ENCODE results near the gene ROR2.

ROR2 gene

DNA sequence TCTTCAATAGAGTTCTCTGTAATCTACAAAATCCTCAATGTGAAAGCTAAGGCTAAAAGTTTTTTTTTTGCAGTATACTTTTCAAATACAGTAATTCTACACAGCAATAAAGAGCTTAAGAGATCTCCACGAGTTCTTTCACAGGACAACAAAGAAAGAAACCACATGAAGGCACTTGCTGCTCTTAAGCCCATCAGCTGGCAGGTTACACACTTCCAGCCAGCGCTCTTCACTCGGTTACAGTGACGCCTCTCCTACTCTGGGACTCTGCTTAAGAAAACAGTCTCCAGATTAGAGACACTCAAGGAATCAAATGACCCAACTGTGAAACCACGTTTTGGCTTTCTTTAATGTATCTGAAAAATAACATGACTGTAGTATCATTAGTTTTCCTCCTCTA, 85.0 kb downstream of the ROR2 start:
- DNase-seq = no peak

DNA sequence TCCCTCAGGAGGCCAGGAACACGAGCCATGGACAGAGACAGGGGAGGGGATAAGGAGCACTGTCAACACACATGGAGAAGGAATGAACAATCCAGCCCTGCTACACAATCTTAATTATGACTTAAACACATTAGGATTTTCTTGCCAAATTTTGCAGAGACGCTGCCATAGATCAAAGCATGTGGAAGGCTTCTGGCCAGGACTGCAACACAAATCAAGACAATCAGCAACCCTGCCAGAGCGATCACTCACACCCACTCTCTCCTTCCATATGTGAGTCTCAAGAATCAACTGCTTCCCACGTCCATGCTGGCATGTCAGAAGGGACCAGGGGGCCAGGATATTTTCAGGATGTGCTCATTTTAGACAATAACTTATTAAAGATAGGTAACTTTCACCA, 85.6 kb downstream of the ROR2 start:
- DNase-seq = no peak

DNA sequence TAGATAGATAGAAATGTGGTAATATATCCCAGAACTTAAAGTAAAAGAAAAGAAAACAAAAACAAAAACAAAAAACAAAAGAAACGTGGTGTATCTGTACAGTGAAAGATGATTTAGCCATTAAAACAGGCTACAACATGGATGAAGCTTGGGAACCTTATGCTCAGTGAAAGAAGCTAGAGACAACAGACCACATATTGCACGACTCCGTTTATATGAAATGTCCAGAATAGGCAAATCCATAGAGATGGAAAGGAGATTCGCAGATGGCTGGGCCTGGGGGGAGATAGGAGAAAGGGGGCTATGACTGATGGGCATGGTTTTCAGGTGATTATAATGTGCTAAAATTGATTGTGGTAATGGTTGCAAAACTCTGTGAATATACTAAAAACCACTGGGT, 86.6 kb downstream of the ROR2 start:
- no peak for DNase-seq

DNA sequence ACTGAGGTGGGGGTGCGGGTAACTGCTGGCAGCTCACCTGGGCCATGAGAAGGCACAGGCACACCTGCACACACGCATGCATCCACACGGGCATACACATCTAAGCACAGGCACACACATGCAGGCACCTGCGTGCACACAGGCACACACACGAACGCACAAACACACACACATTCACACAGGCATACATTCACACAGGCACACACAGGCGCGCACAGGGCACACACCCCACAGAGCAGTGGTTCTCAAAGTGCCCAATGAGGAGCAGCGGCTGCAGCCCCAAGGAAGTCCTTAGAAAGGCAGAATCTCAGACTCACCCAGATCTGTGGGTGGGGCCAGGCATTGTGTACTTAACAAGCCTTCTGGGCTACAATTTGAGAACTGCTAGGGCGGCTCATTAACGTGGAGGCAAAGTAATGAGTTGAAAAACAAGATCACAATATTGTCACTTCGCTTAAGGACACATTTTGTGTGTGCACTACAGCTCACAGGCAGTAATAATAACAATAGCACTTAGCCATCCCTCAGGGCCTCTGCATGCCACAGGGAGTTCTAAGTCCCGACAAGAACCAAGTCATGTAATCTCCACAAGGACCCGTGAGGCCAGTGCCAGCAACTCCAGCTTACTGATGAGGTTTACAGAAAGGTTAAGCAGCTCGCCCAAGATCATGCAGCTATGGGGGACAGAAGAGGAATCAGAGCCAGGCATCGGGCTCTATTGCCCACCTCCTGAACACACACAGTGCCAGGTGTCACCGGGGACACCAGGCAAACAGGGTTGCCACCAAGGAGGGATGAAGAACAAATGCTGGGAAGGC, 91.6 kb downstream of the ROR2 start:
- no peak for DNase-seq

DNA sequence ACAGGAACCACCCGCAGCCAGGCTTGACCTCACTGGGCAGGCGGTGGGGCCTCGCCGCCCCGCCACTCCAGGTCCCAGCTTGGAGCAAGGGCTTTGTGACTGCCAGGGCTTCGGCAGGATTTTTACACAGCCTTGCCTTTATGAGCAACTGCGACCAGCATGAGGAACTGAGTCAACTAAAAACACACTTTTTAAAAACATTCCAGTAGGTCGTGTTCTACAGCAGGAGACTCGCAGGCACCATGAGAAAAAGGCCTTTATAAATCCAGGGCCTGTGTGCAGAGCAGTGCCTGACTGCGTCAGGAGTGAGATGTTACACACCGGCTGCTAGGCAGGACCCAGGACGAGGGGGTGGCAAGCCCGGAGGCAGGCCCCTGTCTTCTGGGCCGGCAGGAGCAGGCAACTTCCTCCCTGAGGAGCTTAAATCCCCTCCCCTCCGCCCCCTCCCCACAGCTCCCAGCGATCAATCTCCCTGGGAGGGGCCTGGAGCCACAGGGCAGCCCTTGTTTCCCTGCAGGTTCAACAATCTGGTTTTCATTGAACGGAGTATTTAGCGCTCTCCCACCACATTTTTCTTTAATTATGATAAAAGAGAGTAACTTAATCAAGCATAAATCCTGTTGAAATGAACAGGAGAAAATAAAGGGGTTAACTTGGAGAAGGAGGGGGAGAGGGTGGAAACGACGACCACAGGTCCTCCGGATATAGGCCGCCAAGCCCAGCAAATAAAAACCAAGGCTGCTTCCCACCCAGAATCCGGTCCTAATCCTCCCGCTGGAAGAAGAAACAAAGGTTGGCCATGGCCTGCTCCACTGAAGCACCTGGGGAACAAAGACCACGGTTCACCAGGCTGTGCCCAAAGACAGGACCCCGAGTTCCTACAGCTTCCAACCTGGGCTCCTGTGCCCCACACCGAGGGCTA, 92.5 kb downstream of the ROR2 start:
- DNase-seq = no peak

DNA sequence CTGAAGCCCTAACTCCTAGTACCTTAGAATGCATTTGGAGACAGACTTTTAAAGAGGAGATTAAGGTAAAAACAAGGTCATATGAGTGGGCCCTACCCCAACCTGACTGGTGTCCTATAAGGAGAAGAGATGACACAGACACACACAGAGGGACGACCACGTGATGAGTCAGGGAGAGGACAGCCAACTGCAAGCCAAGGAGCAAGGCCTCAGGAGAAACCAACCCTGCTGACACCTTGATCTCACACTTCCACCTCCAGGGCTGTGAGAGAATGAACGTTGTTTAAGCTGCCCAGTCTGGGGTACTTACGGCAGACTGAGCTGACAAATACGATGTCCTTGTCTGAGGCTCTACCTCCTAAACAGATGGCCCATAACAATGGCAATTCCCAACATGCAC, 93.6 kb downstream of the ROR2 start:
- DNase-seq = peak; percentile 8

DNA sequence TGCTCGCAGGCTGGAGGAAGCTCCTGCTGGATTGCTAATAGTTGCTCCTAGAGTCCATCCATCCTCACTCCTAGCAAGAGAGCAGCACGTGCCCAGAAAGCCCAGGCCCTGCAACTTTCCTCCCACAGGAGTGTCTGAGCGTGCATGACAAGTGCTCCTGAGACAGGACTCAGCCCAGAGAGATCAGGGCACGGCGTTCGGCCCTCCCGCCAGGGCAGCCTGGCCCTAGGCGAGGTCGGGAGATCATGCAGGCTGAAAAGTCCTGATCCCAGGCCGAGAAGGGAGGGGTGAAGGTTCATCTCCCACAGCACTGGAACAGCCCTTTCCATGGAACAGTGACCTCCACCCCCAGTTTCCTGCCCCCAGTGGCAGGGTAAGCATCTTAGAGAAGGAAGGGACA, 94.8 kb downstream of the ROR2 start:
- no peak for DNase-seq

DNA sequence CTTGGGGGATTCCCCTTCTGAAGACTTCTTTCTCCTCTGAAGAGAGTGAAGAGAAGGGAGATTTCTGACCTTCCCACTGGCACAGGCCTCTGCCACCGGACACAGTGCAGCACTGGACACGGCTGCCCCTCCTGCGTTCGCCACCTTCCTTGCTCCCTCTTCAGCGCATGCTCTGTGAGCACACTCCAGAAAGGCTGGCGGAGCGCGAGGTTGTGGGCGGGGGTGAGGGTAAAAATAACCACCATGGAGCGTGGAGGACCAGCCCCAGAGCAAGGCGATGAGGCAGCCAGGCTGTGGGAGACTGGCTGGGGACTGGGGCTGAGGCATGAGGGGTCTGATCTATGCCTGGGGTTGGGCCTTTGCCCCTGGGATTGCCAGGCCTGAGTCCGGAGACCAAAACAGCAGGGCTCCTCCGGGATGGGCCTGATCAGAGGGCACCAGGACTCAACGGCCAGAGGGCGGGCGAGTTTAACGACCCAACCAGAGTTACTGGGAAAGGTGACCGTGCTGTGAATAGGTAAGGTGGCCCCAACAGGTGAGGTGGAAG, 97.2 kb downstream of the ROR2 start:
- no peak for DNase-seq

DNA sequence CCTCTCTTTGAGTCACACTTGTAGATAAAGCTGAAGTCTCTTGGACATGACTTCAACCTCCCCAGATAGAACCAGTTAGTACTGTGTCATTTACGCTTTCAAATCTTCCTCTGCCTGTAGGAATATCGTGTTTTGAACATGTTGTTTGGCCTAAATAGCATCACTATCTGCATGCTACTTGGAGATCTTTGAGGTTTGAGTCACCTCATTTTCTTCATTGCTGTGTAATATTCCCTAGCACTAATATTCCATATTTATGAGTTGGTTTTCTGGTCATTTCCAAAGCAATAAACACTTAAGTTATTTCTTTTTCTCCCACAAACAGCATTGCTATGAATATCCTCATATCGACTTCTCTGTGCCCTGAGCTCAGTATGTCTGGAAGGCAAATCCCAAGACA, 100.3 kb downstream of the ROR2 start:
- no peak for DNase-seq

DNA sequence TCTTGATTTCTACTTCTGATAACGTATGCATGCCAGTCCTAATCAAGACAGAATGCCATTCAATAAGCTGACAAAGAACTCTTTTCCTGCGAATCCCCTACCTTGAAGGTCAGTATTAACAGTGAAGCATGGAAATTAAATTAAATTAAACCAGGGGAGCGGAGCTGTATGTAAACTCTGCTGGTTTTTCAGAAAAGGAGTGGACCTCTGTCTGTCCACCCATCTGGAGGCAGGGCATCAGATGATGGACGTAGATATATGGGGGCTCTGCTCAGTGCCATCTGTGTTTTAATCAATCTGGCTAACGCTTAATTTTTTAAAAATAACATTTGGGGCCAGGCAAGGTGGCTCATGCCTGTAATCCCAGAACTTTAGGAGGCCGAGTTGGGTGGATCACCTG, 101.9 kb downstream of the ROR2 start:
- DNase-seq = no peak

DNA sequence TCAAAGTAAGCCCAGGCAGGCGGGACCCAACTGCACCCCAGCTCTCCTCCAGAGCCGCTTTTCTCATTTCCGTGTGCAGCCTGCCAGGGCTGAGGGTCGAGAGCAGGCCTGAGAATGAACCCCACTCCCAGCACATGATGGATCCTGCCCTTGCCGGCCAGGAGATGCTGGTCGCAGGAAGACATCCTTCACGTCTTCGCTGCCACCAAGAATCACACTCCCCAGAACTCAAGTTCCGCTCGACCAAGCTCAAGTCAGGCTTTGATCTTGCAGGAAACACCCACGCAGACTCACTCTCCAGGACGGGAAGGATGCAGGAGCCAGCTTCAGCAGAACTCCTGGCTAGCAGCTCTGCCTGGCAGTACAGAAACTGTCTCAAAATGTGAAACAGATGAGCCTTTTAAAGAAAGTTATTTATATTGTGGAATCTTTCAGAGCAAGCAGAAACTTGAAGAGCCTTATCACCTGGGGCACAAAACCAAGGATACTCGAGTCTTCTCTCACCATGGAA, 102.4 kb downstream of the ROR2 start:
- peak; percentile 18 for DNase-seq

DNA sequence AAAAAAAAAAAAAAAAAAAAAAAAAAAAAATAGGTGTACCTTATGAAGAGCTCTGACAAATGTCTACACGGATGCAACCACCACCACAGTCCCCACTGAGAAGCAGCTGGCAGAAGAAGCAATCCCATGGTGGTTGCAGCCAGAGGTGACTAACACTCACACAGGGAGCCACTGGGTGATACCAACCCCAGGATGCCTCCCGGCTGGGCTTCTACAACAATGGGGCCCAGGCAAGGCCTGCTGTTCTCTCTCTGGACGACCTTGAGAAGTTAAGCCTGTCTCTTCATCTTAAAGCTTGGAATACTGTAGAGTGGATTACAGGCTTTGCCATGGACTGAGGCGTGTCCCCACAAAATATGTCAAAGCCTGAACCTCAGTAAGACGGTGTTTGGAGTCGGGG, 104.1 kb downstream of the ROR2 start:
- DNase-seq = no peak

DNA sequence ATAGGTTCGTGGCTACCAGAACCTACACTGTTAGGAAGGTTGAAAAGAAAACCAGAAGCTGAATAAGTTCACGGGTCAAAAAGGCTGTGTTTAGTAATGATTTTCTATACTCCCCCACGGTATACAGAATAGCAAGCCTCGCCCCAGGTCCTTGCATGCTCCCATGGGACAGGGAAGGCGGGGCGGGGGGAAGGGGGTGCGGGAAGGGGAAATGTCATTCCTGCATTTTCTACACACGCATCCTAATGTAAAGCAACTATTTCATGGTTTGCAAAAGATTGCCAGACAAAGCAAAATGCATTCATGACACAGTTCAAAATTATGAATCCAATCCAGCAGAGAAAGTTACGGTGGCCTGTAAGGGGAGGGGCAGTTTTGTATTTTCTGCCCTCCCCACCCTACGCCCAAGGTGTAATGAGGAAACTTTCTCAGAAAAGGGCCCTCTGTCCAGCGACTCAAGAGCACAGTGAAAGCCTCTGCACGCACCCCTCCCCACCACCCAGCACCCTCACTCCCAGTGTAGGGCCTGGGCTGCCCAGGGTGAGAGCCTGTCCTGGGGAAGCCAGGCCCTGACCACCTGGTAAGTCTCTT, 105.2 kb downstream of the ROR2 start:
- no peak for DNase-seq

DNA sequence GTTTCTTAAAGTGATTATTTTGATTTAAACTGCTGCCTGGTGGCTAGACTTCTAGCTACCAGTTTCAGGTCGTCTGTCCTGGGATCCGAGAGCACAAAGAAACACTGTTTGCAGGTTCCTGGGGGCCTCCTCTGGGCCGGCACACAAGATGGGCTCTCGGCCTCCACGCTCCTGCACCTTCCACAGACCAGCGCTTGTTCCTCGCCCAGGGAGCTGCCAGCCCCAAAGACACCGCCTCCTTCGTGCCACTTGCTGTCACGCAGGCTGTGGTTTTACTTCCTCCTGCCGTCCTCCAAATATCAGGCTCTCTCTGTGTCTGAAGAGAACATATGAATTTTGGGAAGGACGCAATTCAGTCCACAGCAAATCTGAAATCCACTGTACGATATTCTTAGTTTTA, 105.8 kb downstream of the ROR2 start:
- DNase-seq = no peak

DNA sequence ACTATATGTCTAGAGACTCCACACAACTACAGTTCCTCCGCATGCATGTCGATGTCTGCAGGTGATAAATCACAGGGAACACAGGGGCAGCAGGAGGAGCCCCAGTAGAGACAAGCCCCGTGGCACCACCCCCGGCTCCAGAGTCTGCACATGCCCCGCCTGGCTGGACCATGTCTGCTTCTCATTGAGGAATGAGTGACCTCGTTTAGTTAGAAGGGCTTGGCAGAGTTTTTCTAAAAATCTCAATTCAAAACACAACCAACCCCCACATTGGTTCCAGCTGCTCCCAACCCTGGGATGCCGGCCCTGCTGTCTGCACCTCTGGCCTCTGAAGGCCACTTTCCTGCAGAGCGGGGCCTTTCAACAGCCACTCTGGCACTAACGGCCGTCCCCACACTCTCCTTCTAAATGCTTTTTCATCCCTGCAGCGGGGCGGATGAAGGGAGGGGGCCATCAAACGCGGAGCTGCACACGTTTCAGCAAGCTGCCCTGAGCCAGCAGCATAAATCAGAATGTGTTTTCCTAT, 106.3 kb downstream of the ROR2 start:
- DNase-seq = no peak

DNA sequence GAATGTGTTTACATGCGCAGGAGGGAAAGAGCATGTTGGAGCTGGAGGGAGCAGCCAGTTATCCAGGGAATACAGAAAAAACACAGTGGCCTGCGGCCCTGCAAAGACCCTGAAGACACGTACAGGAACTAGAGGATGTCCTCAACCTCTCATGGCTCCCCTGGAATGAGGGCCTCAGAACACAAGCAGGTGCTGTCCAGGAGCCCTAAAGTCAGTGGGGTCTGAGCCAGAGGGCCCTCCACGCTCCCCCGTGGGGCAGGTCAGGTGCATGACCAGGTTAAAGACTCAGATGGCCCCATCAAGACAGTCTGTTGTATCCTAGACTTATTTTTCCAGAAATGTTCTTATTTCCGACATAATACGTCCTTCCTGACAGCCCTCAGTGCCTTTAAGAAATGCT, 106.9 kb downstream of the ROR2 start:
- DNase-seq = no peak

DNA sequence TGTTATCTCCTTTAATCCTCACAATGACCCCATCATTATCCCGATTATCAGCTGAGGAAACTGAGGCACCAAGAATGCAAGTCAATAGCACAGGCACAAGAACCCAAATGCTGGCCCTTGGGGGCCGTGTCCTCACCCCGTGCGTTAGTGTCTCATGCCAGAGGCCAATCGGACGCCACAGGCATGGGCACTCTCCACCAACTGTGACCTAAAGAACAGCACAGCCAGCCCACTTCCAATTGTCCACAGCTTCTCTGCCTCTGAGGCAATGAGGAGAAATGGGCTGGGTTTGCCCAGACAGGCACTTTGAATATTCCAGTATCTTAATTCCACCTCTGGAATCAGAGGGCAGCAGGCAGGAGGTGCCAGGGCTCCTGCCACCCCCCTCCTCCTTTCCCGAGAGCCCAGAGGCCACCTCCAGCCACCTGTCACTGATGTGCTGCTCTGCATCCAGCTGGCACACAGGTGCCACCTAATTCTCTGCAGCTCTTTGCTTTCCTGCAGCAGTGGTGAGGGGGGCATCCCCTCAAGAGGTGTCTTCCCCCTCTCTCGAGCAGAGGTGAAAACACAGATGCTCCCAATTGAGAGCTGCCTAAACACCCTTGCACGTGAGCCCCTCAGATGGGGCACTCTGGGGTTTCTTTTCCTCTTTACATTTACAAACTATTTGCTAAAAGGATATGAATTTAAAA, 107.5 kb downstream of the ROR2 start:
- no peak for DNase-seq

DNA sequence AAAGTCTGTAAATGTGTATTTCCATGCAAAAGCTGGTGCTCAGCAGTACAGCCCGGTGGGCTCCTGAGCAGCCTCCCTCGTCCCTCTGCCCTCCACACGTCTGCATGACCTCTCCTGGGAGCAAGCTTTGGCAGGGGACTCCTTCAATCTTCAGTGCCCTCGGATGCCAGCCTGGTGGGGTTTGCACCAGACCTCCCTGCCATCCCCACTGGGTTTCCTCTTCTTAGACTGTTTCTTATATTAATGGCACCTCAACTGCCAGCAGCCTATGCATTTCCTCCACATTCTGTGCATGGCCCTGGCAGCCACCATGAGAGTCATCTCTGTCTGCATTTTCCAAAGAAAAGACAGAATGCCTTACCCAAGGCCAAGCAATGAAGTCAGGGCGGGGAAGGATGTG, 108.4 kb downstream of the ROR2 start:
- no peak for DNase-seq

DNA sequence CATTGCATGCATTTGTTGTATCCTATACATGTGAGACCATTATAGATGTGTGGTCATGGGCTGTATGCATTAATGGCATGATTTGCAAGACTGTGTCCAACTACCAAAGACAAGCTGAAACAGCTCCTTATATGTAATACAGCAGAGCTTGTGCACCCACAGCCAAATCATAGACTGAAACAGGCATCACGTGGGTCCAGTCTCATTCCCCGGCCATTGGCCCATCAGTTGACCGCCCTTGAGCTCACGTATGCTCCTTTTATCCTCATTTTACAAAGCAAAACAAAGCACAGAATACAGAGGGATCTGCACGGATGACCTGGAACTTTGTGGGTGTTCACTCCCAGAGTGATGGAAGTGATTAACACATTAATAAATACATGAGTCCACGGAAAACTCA, 109.1 kb downstream of the ROR2 start:
- no peak for DNase-seq

DNA sequence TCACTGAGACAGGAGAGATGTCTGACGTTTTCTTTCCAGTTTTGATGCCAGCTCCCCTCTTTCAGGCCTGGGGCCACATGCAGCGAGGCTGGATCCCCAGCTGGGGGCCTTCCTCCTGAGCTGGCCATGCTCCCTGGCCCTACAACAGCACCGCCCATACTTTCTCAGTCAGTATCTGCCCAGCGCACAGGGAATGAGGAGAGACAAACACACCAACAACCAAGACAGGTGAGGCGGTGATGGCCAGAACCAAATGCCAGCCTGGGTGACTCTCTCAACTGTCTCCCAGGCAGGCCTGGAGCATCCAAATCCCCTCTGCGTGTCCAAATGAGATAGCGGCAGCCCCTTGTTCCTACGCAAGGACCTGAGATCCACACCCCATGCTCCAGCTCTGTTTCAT, 109.6 kb downstream of the ROR2 start:
- no peak for DNase-seq

DNA sequence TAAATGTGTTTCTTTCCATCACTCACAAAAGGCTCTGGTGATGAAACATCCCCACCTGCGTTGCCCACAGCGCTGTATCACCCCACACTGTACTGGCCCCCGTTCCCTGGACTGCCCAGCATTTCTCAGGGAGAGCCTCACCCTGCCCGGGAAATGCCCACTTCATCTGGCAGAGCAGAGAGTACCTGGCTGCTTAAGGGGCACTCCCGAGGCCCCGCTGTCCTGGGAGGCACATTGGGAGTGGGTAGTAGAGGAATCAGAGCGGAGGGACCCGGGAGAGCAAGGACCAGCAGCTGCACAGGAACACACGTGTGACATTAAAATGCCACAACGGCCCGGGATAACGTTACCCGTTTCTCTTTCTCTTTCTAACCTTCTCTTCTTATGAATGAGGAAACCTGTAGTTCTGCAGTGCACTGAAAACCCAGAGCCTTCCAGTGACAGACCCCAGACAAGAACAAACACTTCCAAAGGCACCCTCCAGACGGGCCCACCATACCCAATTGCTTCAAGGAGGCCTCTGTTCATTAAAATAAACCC, 110.0 kb downstream of the ROR2 start:
- no peak for DNase-seq

All from activated CD4-positive, alpha-beta T cell treated with anti-CD3 and anti-CD28 coated beads, Interleukin-2, amount 50 U/mL, for 16 hours (primary cell).